SK-N-SH (cell line): Measurements from ENCODE around the gene GPR39.

Experiments used
- EP300 ChIP-seq, 2 experiments: IDR thresholded peaks; 2 replicates each; pipeline versions ENCODE4 v1.4.0 to v1.6.1; 2012; ENCODE audit warnings: borderline replicate concordance in 1 of 2, low read depth in 1 of 2, low read length in 1 of 2
- TF ChIP-seq, protein P1 (sequence below): IDR thresholded peaks from 2 replicates; pipeline ENCODE4 v1.4.0; 2012; ENCODE audit warnings: low read depth, borderline replicate concordance
- TF ChIP-seq, protein P2 (sequence below): fragments of 200-600 bp; sonication (generic); IDR thresholded peaks from 2 replicates; pipeline ENCODE4 v1.6.1; 2017; ENCODE audit warnings: antibody characterized with exemption, mild to moderate bottlenecking, moderate library complexity
- TF ChIP-seq, protein P3 (sequence below): IDR thresholded peaks from 2 replicates; pipeline ENCODE4 v1.4.0; 2012; ENCODE audit warnings: low read depth, borderline replicate concordance

- TF ChIP-seq, protein P1, sequence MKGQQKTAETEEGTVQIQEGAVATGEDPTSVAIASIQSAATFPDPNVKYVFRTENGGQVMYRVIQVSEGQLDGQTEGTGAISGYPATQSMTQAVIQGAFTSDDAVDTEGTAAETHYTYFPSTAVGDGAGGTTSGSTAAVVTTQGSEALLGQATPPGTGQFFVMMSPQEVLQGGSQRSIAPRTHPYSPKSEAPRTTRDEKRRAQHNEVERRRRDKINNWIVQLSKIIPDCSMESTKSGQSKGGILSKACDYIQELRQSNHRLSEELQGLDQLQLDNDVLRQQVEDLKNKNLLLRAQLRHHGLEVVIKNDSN: no peak
- TF ChIP-seq, protein P2, sequence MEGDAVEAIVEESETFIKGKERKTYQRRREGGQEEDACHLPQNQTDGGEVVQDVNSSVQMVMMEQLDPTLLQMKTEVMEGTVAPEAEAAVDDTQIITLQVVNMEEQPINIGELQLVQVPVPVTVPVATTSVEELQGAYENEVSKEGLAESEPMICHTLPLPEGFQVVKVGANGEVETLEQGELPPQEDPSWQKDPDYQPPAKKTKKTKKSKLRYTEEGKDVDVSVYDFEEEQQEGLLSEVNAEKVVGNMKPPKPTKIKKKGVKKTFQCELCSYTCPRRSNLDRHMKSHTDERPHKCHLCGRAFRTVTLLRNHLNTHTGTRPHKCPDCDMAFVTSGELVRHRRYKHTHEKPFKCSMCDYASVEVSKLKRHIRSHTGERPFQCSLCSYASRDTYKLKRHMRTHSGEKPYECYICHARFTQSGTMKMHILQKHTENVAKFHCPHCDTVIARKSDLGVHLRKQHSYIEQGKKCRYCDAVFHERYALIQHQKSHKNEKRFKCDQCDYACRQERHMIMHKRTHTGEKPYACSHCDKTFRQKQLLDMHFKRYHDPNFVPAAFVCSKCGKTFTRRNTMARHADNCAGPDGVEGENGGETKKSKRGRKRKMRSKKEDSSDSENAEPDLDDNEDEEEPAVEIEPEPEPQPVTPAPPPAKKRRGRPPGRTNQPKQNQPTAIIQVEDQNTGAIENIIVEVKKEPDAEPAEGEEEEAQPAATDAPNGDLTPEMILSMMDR: no peak
- no peak for TF ChIP-seq EP300 (IDR thresholded peaks at IDR 0.05; ENCODE audit: borderline replicate concordance in 1 of 2, low read depth in 1 of 2, low read length in 1 of 2)
- TF ChIP-seq, protein P3, sequence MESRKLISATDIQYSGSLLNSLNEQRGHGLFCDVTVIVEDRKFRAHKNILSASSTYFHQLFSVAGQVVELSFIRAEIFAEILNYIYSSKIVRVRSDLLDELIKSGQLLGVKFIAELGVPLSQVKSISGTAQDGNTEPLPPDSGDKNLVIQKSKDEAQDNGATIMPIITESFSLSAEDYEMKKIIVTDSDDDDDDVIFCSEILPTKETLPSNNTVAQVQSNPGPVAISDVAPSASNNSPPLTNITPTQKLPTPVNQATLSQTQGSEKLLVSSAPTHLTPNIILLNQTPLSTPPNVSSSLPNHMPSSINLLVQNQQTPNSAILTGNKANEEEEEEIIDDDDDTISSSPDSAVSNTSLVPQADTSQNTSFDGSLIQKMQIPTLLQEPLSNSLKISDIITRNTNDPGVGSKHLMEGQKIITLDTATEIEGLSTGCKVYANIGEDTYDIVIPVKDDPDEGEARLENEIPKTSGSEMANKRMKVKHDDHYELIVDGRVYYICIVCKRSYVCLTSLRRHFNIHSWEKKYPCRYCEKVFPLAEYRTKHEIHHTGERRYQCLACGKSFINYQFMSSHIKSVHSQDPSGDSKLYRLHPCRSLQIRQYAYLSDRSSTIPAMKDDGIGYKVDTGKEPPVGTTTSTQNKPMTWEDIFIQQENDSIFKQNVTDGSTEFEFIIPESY: no peak
Measured at GRCh38 chr2:132595186-132595585, 178.6 kb downstream of the GPR39 start.
